ENCODE measurements around the gene LDB2.

The LDB2 gene

GRCh38 chr4:16685536-16685935 is 212.9 kb downstream of the LDB2 start:
- DNase-seq (ENCODE audit: low spot score) = no peak

GRCh38 chr4:16684935-16685334 is 213.5 kb downstream of the LDB2 start:
- DNase-seq (ENCODE audit: low spot score) = no peak

GRCh38 chr4:16684097-16684496 is 214.3 kb downstream of the LDB2 start:
- no peak for DNase-seq (ENCODE audit: low spot score)

GRCh38 chr4:16682975-16683374 is 215.5 kb downstream of the LDB2 start:
- no peak for DNase-seq (ENCODE audit: low spot score)

- no peak for DNase-seq (ENCODE audit: low spot score)
Observed at GRCh38 chr4:16677001-16677944, 221.2 kb downstream of the LDB2 start.

GRCh38 chr4:16676230-16676770 is 222.1 kb downstream of the LDB2 start:
- no peak for DNase-seq (ENCODE audit: low spot score)

GRCh38 chr4:16674082-16674481 is 224.4 kb downstream of the LDB2 start:
- DNase-seq (ENCODE audit: low spot score) = no peak

GRCh38 chr4:16672421-16672820 is 226.0 kb downstream of the LDB2 start:
- no peak for DNase-seq (ENCODE audit: low spot score)

- no peak for DNase-seq (ENCODE audit: low spot score)
Observed at GRCh38 chr4:16671741-16672140, 226.7 kb downstream of the LDB2 start.

GRCh38 chr4:16670727-16671126 is 227.7 kb downstream of the LDB2 start:
- DNase-seq (ENCODE audit: low spot score) = no peak

GRCh38 chr4:16669036-16669435 is 229.4 kb downstream of the LDB2 start:
- no peak for DNase-seq (ENCODE audit: low spot score)

- DNase-seq (ENCODE audit: low spot score) = no peak
Observed at GRCh38 chr4:16668488-16668887, 230.0 kb downstream of the LDB2 start.

- no peak for DNase-seq (ENCODE audit: low spot score)
Observed at GRCh38 chr4:16667464-16667863, 231.0 kb downstream of the LDB2 start.

- no peak for DNase-seq (ENCODE audit: low spot score)
Observed at GRCh38 chr4:16665942-16666551, 232.4 kb downstream of the LDB2 start.

- DNase-seq (ENCODE audit: low spot score) = no peak
Observed at GRCh38 chr4:16663732-16664131, 234.7 kb downstream of the LDB2 start.

- DNase-seq (ENCODE audit: low spot score) = no peak
Observed at GRCh38 chr4:16663307-16663706, 235.1 kb downstream of the LDB2 start.

- DNase-seq (ENCODE audit: low spot score) = no peak
Observed at GRCh38 chr4:16661813-16662212, 236.6 kb downstream of the LDB2 start.

GRCh38 chr4:16660656-16661055 is 237.8 kb downstream of the LDB2 start:
- DNase-seq (ENCODE audit: low spot score) = no peak

- no peak for DNase-seq (ENCODE audit: low spot score)
Observed at GRCh38 chr4:16659694-16660093, 238.8 kb downstream of the LDB2 start.

- DNase-seq (ENCODE audit: low spot score) = no peak
Observed at GRCh38 chr4:16659079-16659478, 239.4 kb downstream of the LDB2 start.

- no peak for DNase-seq (ENCODE audit: low spot score)
Observed at GRCh38 chr4:16658183-16658582, 240.3 kb downstream of the LDB2 start.

- DNase-seq (ENCODE audit: low spot score) = no peak
Observed at GRCh38 chr4:16655111-16655510, 243.3 kb downstream of the LDB2 start.

- no peak for DNase-seq (ENCODE audit: low spot score)
Observed at GRCh38 chr4:16652732-16653305, 245.6 kb downstream of the LDB2 start.

Measured in cerebellar cortex (tissue), 1 donor.